Measurements from ENCODE around the gene STON2. TPM values are rescaled to one million over a fixed set of nuclear protein-coding genes. Genes with fewer than 3 reads are reported as not detected.

The STON2 gene
- total and polyA plus RNA-seq, 2 donors from 2014 or later, result 14.8 to 86.6 TPM

DNA sequence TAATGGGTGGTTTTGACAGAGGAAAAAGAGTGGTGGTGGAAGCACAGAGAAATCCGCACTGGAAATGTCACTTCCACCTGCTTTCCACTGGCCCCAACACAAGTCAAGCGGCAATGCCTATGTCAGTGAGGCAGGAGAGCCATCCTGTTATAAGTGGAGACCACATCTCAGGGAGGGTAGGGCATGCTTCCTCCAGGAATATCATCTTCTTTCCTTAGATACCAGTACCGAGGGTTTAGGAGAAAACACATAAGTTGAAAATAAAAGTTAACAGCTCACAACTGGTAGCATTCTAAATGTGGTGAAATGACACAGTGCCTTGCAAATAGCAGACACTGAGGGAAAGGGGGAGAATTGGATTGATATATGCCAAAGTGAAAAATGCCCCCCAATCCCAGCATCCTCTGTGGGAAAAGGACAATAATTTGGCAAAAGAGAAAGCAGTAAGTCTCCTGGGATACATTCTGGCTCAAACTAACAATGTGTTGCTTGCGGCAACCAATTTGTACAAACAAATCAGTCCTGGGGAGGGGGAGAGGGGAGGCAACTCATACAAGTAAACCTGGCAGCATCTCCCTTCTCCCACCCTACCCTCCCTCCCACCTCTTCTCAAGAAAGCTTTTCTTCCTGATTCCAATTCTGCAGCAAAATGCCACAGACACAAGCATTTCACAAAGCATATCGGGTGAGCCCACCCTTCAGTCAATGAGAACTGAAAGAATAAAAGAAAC is 57.1 kb downstream of the STON2 start:
- no peak overlapping the region for H3K4me3 ChIP-seq (ENCODE audit: low read length in 3 of 3)
- no peaks in the 10 kb centered on the region for H3K27me3 ChIP-seq (ENCODE audit: control insufficient read depth, insufficient read depth, low read length)
- intact Hi-C loops (cut with DNase I), result no loop called here
- TF ChIP-seq, protein P1, sequence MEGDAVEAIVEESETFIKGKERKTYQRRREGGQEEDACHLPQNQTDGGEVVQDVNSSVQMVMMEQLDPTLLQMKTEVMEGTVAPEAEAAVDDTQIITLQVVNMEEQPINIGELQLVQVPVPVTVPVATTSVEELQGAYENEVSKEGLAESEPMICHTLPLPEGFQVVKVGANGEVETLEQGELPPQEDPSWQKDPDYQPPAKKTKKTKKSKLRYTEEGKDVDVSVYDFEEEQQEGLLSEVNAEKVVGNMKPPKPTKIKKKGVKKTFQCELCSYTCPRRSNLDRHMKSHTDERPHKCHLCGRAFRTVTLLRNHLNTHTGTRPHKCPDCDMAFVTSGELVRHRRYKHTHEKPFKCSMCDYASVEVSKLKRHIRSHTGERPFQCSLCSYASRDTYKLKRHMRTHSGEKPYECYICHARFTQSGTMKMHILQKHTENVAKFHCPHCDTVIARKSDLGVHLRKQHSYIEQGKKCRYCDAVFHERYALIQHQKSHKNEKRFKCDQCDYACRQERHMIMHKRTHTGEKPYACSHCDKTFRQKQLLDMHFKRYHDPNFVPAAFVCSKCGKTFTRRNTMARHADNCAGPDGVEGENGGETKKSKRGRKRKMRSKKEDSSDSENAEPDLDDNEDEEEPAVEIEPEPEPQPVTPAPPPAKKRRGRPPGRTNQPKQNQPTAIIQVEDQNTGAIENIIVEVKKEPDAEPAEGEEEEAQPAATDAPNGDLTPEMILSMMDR (IDR thresholded peaks at IDR 0.05; ENCODE audit: borderline replicate concordance, extremely low read depth, insufficient read depth), result no peak
- no peak overlapping the region for H3K27ac ChIP-seq (ENCODE audit: low read depth in 2 of 2, low read length in 2 of 2)
- no peaks in the 10 kb centered on the region for H3K36me3 ChIP-seq (ENCODE audit: control insufficient read depth in 2 of 3, insufficient read depth in 3 of 3, low read length in 3 of 3)
- H3K4me1 ChIP-seq (ENCODE audit: control insufficient read depth in 2 of 3, insufficient read depth in 2 of 3, low read depth in 1 of 3, low read length in 3 of 3), result no peaks in the 10 kb centered on the region
- H3K9me3 ChIP-seq (ENCODE audit: control insufficient read depth in 2 of 3, insufficient read depth in 1 of 3, low read length in 3 of 3), result no peaks in the 10 kb centered on the region
- no peak overlapping the region for H3K9ac ChIP-seq (ENCODE audit: low read length in 3 of 3)
- FAIRE-seq (no peak), DNase-seq (no peak)

DNA sequence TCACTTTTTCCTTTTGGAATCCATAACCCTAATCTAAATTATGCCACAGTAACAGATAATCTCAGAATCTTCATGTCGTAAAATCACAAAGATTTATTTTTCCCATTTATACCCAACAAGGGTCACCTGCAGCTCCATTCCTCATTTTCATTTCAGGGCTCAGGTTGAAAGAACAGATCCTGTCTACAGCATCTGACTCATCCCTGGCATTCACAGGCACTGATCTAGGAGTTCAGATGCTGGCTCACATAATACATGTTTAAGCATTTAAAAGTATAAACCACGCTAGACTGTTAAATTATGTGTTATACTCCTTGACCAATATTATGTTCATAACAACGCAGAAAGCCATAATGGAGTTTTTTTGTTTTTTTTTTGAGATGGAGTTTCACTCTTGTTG is 58.3 kb downstream of the STON2 start:
- FAIRE-seq (no peak), DNase-seq (no peak)
- H3K27ac ChIP-seq (ENCODE audit: low read depth in 2 of 2, low read length in 2 of 2), result no peak overlapping the region

DNA sequence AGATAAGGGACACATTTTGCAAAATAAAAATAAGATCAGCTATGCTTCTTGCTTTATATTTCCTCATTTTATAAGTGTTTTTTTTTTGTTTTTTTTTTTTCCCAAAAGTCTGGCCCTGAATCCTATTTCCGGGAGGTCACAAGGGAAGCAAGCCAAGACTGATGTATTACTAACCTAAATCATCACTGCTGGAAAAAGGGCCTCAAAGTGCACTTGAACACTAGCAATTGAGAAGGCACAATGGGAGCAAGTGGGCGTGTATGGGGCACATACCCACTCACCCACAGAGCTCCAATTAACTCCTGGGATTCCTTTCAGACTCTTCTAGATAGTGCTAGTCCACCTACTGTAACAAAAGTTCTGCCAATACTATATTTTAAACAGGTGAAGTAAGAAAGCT is 58.8 kb downstream of the STON2 start:
- DNase-seq, result peak in 2 of 5 donors; percentile 22 to 46
- H3K4me1 ChIP-seq (ENCODE audit: control insufficient read depth in 2 of 3, insufficient read depth in 2 of 3, low read depth in 1 of 3, low read length in 3 of 3), result no peaks in the 10 kb centered on the region
- H3K9me3 ChIP-seq (ENCODE audit: control insufficient read depth in 2 of 3, insufficient read depth in 1 of 3, low read length in 3 of 3), result no peaks in the 10 kb centered on the region
- FAIRE-seq, result no peak
- no peak overlapping the region for H3K9ac ChIP-seq (ENCODE audit: low read length in 3 of 3)
- no peak overlapping the region for H3K4me3 ChIP-seq (ENCODE audit: low read length in 3 of 3)
- intact Hi-C loops (cut with DNase I), result no loop called here
- TF ChIP-seq, protein P1 (IDR thresholded peaks at IDR 0.05; ENCODE audit: borderline replicate concordance, extremely low read depth, insufficient read depth), result no peak
- H3K27me3 ChIP-seq (ENCODE audit: control insufficient read depth, insufficient read depth, low read length), result no peaks in the 10 kb centered on the region
- H3K27ac ChIP-seq (ENCODE audit: low read depth in 2 of 2, low read length in 2 of 2), result no peak overlapping the region
- H3K36me3 ChIP-seq (ENCODE audit: control insufficient read depth in 2 of 3, insufficient read depth in 3 of 3, low read length in 3 of 3), result no peaks in the 10 kb centered on the region

More for the DNA sequence above, 58.3 kb downstream of the STON2 start:
- intact Hi-C loops (cut with DNase I), result no loop called here
- no peaks in the 10 kb centered on the region for H3K36me3 ChIP-seq (ENCODE audit: control insufficient read depth in 2 of 3, insufficient read depth in 3 of 3, low read length in 3 of 3)
- TF ChIP-seq, protein P1 (IDR thresholded peaks at IDR 0.05; ENCODE audit: borderline replicate concordance, extremely low read depth, insufficient read depth), result no peak
- no peak overlapping the region for H3K4me3 ChIP-seq (ENCODE audit: low read length in 3 of 3)
- no peaks in the 10 kb centered on the region for H3K27me3 ChIP-seq (ENCODE audit: control insufficient read depth, insufficient read depth, low read length)
- H3K4me1 ChIP-seq (ENCODE audit: control insufficient read depth in 2 of 3, insufficient read depth in 2 of 3, low read depth in 1 of 3, low read length in 3 of 3), result no peaks in the 10 kb centered on the region
- no peaks in the 10 kb centered on the region for H3K9me3 ChIP-seq (ENCODE audit: control insufficient read depth in 2 of 3, insufficient read depth in 1 of 3, low read length in 3 of 3)
- no peak overlapping the region for H3K9ac ChIP-seq (ENCODE audit: low read length in 3 of 3)

All from kidney (tissue), 14 donors.